Liver (tissue), 9 donors: ENCODE measurements around the gene CDK11B. TPM values are rescaled to one million over a fixed set of nuclear protein-coding genes. Genes with fewer than 3 reads are reported as not detected.

Experiments
- DNase-seq: peaks from one replicate; pipeline ENCODE4 v3.0.0-alpha.2; 2017; ENCODE audit warnings: low spot score
- H3K27ac ChIP-seq, 2 donors: one replicate each; pipeline ENCODE4 v1.7.0; 2013; ENCODE audit warnings: inconsistent platforms in 2 of 2, low read length in 2 of 2, control low read depth in 1 of 2, low read depth in 1 of 2, mild to moderate bottlenecking in 1 of 2
- H3K27me3 ChIP-seq, 4 donors: one replicate each; pipeline versions ENCODE4 v1.6.1 to v1.7.0; 2013; ENCODE audit warnings: low read length in 3 of 4, inconsistent platforms in 1 of 4, mild to moderate bottlenecking in 1 of 4, moderate library complexity in 1 of 4; ENCODE audit not compliant: control insufficient read depth in 4 of 4, insufficient read depth in 4 of 4
- H3K36me3 ChIP-seq, 4 donors: one replicate each; pipeline versions ENCODE4 v1.6.1 to v1.7.0; 2013; ENCODE audit warnings: low read length in 3 of 4, mild to moderate bottlenecking in 3 of 4, low read depth in 1 of 4, moderate library complexity in 1 of 4; ENCODE audit not compliant: control insufficient read depth in 4 of 4, insufficient read depth in 3 of 4
- H3K4me1 ChIP-seq, 4 donors: one replicate each; pipeline versions ENCODE4 v1.6.1 to v1.7.0; 2013; ENCODE audit warnings: low read length in 3 of 4, mild to moderate bottlenecking in 3 of 4, moderate library complexity in 1 of 4; ENCODE audit not compliant: control insufficient read depth in 4 of 4, insufficient read depth in 4 of 4
- H3K4me3 ChIP-seq, 3 donors: one replicate each; pipeline versions ENCODE4 v1.6.1 to v1.7.0; 2013; ENCODE audit warnings: low read length in 3 of 3, control low read depth in 1 of 3, low read depth in 1 of 3, mild to moderate bottlenecking in 1 of 3
- H3K9ac ChIP-seq, 2 donors: one replicate each; pipeline ENCODE4 v1.7.0; 2013; ENCODE audit warnings: low read length in 2 of 2, mild to moderate bottlenecking in 2 of 2, moderate library complexity in 2 of 2, control low read depth in 1 of 2, low read depth in 1 of 2
- H3K9me3 ChIP-seq, 4 donors: one replicate each; pipeline versions ENCODE4 v1.6.1 to v1.7.0; 2013; ENCODE audit warnings: low read length in 3 of 4; ENCODE audit not compliant: control insufficient read depth in 4 of 4
- ATF3 ChIP-seq: IDR thresholded peaks from 2 replicates; pipeline ENCODE4 v1.6.1; 2016; ENCODE audit warnings: antibody characterized with exemption
- FOXA1 ChIP-seq: IDR thresholded peaks from 2 replicates; pipeline ENCODE4 v1.6.1; 2016; ENCODE audit warnings: antibody characterized with exemption
- HNF4A ChIP-seq, 2 donors: conservative IDR thresholded peaks; 2 replicates each; pipeline ENCODE4 v1.6.1; 2016; ENCODE audit warnings: antibody characterized with exemption in 2 of 2, mild to moderate bottlenecking in 2 of 2
- HNF4G ChIP-seq: IDR thresholded peaks from 2 replicates; pipeline ENCODE4 v1.6.1; 2016; ENCODE audit warnings: antibody characterized with exemption
- NR2F2 ChIP-seq: IDR thresholded peaks from 2 replicates; pipeline ENCODE4 v1.6.1; 2016; ENCODE audit warnings: antibody characterized with exemption
- REST ChIP-seq: IDR thresholded peaks from 2 replicates; pipeline ENCODE4 v1.6.1; 2016; ENCODE audit warnings: antibody characterized with exemption, mild to moderate bottlenecking
- RXRA ChIP-seq, 2 donors: IDR thresholded peaks; 2 replicates each; pipeline ENCODE4 v1.6.1; 2017 to 2018; ENCODE audit warnings: antibody characterized with exemption in 2 of 2, mild to moderate bottlenecking in 1 of 2
- SP1 ChIP-seq: IDR thresholded peaks from 2 replicates; pipeline ENCODE4 v1.6.1; 2018; ENCODE audit warnings: antibody characterized with exemption, mild to moderate bottlenecking
- TAF1 ChIP-seq: conservative IDR thresholded peaks from 2 replicates; pipeline ENCODE4 v1.6.1; 2016; ENCODE audit warnings: antibody characterized with exemption, mild to moderate bottlenecking
- WGBS: extraction: QIAGEN DNeasy Blood & Tissue Kit; methylation state at CpG from one replicate; pipeline ENCODE4 v1.1.7; 2013; 5-methylcytosine and 5-hydroxymethylcytosine counted together
- polyA plus RNA-seq, 2 donors: library from polyadenylated mRNA; stranded (reverse) in 1 of 2; unstranded in 1 of 2; fragments of 200-250 nt in 1 of 2; fragments of >200 nt in 1 of 2; fragmentation: Nextera tagmentation in 1 of 2; extraction: Ambion mirVana in 1 of 2; gene quantifications; one replicate each; pipeline versions ENCODE4 v1.2.1 to v1.2.3, GENCODE V29; 2013 to 2015
- total RNA-seq, 2 donors: library from RNA; depleted of rRNA; stranded (reverse); fragments of >200 nt; gene quantifications; one replicate each; pipeline ENCODE4 v1.2.3, GENCODE V29; 2014
- TF ChIP-seq, protein P1 (sequence below): IDR thresholded peaks from 2 replicates; pipeline ENCODE4 v1.6.1; 2016; ENCODE audit warnings: antibody characterized with exemption
- TF ChIP-seq, protein P2 (sequence below): fragments of 150-350 bp; IDR thresholded peaks from 2 replicates; pipeline ENCODE4 v1.5.1; 2017; ENCODE audit warnings: improper control_type of control experiment, low read depth, low read length; ENCODE audit not compliant: missing input control
- TF ChIP-seq, protein P3 (sequence below): IDR thresholded peaks from 2 replicates; pipeline ENCODE4 v1.6.1; 2016; ENCODE audit warnings: antibody characterized with exemption
- donor health status: healthy.
- donor health status: healthy.
- donor health status: healthy.
- donor health status: healthy.
- donor health status: healthy.

Gene CDK11B
- total and polyA plus RNA-seq, 4 donors: 5.1 to 12.2 (median 7.4) TPM

DNA sequence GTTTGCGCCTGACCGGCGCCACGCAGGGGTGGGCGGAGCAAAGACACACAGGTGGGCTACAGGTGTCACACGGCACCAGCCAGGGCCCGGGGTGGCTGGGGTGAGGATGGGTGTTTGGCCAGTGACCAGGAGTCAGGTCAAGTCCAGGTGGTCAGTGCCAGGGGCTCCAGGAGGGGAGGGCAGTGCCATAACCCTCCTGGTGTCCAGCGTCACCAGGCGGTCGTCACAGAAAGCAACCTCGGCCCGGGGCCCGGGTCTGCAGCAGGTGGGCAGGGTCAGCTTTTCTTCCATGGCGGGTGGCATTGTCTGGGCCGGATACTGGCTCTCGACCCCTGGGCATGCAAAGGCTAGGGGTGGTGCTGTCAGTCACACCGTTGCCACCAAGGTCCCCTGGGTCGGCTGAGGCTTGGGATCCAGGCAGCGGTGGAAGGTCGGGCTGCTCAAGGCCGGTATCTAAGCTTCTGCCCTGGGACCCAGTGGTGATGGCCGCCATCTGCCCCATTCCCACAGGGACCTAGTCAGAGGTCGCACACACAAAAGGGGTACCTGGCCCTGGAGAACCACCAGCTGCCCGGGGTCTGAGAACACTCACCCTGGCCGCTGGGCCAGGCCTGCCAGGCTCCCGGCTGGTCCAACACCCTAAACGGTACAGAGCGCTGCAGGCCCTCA, 60.6 kb downstream of the CDK11B start:
- no peak overlapping the region for H3K27ac ChIP-seq
- no peaks in the 10 kb centered on the region for H3K9me3 ChIP-seq
- H3K4me3 ChIP-seq: no peak overlapping the region
- WGBS: 84% methylated on average over 28 of the region's 28 CpGs
- peaks cover 0 to 11% (median 2%) of the 10 kb centered on the region in 4 donors for H3K27me3 ChIP-seq
- no peak overlapping the region for H3K9ac ChIP-seq
- TF ChIP-seq FOXA1 (no peak), ATF3 (no peak), HNF4A (conservative IDR thresholded peaks at IDR 0.05) (no peak), RXRA (IDR thresholded peaks at IDR 0.05) (no peak), SP1 (no peak), NR2F2 (no peak)
- TF ChIP-seq, protein P1, sequence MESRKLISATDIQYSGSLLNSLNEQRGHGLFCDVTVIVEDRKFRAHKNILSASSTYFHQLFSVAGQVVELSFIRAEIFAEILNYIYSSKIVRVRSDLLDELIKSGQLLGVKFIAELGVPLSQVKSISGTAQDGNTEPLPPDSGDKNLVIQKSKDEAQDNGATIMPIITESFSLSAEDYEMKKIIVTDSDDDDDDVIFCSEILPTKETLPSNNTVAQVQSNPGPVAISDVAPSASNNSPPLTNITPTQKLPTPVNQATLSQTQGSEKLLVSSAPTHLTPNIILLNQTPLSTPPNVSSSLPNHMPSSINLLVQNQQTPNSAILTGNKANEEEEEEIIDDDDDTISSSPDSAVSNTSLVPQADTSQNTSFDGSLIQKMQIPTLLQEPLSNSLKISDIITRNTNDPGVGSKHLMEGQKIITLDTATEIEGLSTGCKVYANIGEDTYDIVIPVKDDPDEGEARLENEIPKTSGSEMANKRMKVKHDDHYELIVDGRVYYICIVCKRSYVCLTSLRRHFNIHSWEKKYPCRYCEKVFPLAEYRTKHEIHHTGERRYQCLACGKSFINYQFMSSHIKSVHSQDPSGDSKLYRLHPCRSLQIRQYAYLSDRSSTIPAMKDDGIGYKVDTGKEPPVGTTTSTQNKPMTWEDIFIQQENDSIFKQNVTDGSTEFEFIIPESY: no peak
- TF ChIP-seq, protein P2, sequence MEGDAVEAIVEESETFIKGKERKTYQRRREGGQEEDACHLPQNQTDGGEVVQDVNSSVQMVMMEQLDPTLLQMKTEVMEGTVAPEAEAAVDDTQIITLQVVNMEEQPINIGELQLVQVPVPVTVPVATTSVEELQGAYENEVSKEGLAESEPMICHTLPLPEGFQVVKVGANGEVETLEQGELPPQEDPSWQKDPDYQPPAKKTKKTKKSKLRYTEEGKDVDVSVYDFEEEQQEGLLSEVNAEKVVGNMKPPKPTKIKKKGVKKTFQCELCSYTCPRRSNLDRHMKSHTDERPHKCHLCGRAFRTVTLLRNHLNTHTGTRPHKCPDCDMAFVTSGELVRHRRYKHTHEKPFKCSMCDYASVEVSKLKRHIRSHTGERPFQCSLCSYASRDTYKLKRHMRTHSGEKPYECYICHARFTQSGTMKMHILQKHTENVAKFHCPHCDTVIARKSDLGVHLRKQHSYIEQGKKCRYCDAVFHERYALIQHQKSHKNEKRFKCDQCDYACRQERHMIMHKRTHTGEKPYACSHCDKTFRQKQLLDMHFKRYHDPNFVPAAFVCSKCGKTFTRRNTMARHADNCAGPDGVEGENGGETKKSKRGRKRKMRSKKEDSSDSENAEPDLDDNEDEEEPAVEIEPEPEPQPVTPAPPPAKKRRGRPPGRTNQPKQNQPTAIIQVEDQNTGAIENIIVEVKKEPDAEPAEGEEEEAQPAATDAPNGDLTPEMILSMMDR: no peak
- no peak for DNase-seq
- H3K4me1 ChIP-seq: peaks cover 2 to 22% (median 13%) of the 10 kb centered on the region in 4 donors
- H3K36me3 ChIP-seq: no peaks in the 10 kb centered on the region

- Histone ChIP-seq H3K9me3 (no peaks in the 10 kb centered on the region), H3K9ac (no peak overlapping the region), H3K27me3 (peaks cover 0 to 11% (median 2%) of the 10 kb centered on the region in 4 donors), H3K4me3 (no peak overlapping the region), H3K36me3 (no peaks in the 10 kb centered on the region), H3K4me1 (peaks cover 2 to 22% (median 13%) of the 10 kb centered on the region in 4 donors), H3K27ac (no peak overlapping the region)
- WGBS: 28% methylated on average over 15 of the region's 16 CpGs
- no peak for DNase-seq
- TF ChIP-seq TAF1: no peak
- TF ChIP-seq RXRA (IDR thresholded peaks at IDR 0.05): no peak
- TF ChIP-seq, protein P2: peak; percentile 14
- no peak for TF ChIP-seq SP1
- TF ChIP-seq HNF4G: no peak
- TF ChIP-seq REST: no peak
- TF ChIP-seq, protein P1: no peak
- TF ChIP-seq, protein P3, sequence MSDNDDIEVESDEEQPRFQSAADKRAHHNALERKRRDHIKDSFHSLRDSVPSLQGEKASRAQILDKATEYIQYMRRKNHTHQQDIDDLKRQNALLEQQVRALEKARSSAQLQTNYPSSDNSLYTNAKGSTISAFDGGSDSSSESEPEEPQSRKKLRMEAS: no peak
Measured at GRCh38 chr1:1597275-1597930, 61.4 kb downstream of the CDK11B start.
